GM18868 (cell line): ENCODE data around the gene TLN1.

Experiments used
- ATAC-seq: cut with Tn5 transposase; IDR thresholded peaks from one replicate; pipeline ENCODE4 v1.9.1; 2021; ENCODE audit warnings: mild to moderate bottlenecking, moderate library complexity; ENCODE audit not compliant: unreplicated experiment

TLN1 gene

GRCh38 chr9:35729700-35730485 lies 2.1 kb downstream of the TLN1 start:
- no peak for ATAC-seq

- ATAC-seq, result no peak
Measured at GRCh38 chr9:35729101-35729500, 2.9 kb downstream of the TLN1 start.

DNA sequence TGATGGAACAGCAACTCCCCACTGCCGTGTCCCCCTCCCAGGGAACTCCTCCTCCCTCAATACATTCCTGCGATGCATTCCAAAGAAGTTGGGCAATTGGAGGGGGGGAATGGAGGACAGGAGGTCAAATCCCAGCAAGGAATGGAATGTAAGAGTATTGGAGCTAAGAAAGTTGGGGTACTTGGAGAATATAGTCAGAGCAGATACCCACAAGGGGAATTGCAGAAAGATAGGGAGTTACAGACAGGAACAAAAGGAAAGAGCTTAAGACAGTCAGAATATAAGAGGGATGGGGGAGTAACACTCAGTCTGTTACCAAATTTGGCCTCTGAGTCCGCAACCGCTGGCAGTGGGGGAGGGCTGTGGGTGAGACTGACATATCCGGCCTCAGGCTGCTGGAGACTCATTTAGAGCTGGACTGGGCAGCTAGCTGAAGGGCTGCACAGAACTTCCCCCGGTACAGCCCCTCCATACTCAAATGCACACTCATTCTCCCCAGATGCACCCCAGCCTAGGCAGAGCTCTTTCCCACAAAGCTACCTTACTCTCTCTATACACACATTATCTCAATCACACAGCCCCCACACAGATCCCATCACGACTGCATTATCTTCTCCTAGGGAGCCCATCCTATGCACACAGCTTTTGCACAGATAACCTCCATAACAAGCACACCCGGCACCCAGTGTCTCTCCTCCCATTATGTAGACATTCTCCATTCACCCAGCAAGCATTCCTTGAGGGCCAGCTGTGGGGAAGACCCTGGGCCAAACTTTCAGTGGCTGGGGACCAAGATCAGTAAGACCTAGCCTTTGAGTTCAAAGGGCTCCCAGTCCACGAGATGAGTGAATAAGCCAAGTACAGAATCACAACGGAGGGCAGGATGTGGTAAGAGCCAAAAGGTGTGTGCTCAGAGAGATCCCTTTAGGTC lies 3.7 kb downstream of the TLN1 start:
- ATAC-seq, result no peak

DNA sequence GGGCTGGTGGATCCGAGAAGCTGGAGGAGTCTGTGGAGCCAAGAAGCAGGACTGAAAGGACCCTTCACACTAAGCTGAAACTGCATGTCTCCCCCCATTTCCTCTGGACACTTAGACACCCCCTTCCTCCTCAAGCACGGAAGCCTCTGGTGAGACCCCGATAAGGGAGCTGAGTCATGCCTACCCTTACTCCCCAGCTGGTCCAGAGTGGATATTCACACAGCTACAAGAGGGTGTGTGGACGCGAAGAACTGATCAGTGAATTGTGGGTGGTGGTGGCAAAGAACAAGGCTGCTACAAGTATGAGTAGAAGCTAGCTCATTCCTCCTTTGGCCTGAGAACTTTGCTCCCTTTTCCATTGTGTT lies 4.3 kb downstream of the TLN1 start:
- ATAC-seq, result no peak

DNA sequence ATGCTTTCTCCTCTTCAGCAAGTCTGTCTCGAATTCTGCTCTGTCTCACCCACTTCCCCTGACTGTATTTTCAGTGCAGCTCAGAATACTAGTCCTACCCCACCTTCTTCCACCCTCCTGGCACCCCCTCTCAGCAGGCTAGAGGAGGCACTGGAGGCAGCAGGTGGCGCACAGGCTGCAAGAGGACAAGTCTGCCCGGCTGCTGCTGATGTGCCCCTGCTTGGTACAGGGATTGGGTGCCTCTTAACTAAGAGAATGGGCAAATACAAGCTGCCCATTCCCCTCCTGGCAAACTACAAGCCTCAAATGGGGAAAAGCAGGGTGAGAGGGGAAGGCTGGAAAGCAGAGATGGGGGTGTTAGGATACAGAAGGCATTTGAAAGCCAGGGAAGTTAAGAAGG lies 5.1 kb downstream of the TLN1 start:
- ATAC-seq, result peak; percentile 44

GRCh38 chr9:35725362-35725761 lies 6.6 kb downstream of the TLN1 start:
- no peak for ATAC-seq

GRCh38 chr9:35723908-35724307 lies 8.1 kb downstream of the TLN1 start:
- ATAC-seq, result no peak

GRCh38 chr9:35723426-35723825 lies 8.6 kb downstream of the TLN1 start:
- ATAC-seq, result no peak

GRCh38 chr9:35719546-35719945 lies 12.4 kb downstream of the TLN1 start:
- no peak for ATAC-seq

DNA sequence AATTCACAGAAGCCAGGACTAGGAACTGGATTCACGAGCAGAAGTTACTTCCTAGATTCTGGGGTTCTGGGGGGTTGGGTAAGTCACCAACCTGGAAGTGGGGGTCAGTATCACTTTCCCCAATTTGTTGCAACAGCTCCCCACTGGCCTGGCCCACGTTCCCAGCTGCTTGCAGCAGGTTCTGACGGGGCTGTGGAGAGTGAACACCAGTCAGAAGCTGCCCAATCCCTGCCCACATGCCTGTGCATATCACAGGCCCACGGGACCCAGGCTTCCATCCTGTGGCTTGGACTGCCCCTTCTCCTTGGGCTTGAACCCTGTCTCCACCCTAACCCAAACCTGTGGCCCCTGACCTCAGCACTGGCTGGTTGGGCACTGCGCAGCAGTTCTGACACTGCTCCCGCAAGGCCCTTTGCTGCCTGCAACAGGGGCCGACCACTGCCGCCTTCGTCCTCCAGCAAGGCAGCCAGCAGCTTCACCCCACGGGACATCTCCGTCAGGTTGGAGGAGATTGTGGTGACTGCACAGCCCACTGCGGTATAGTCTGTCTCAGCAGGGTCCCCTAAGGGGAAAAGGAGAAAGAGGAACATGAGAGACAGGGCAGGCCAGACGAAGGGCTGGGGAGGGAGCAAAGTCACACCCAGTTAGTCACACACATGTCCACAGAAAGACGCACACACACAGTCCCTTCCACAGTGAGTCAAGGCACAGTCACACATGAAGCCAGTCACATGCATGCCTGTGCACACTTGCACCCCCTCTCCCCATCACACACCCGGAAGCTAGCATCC lies 13.1 kb downstream of the TLN1 start:
- ATAC-seq, result no peak

GRCh38 chr9:35717132-35717870 lies 14.7 kb downstream of the TLN1 start:
- no peak for ATAC-seq

- no peak for ATAC-seq
Measured at GRCh38 chr9:35716230-35716629, 15.8 kb downstream of the TLN1 start.

GRCh38 chr9:35714579-35715252 lies 17.3 kb downstream of the TLN1 start:
- no peak for ATAC-seq

DNA sequence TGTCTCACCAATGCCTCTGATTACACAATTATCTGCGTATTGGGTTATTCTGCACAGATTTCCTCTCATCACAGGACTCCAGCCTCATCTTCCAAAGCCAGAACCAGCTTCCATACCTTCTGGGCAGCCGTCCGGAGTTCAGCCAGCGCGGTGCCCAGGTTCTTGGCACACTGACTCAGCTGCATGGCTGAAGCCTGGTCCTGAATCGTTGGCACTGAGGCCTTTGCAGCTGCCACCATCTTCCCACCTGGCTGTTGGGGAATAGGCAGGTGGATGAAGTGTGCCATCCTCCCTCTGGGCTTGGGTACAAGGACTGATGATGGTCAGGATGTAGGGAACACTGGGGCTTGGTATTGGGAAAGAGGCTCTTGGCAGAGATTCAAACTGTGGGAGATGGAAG lies 17.9 kb downstream of the TLN1 start:
- no peak for ATAC-seq

DNA sequence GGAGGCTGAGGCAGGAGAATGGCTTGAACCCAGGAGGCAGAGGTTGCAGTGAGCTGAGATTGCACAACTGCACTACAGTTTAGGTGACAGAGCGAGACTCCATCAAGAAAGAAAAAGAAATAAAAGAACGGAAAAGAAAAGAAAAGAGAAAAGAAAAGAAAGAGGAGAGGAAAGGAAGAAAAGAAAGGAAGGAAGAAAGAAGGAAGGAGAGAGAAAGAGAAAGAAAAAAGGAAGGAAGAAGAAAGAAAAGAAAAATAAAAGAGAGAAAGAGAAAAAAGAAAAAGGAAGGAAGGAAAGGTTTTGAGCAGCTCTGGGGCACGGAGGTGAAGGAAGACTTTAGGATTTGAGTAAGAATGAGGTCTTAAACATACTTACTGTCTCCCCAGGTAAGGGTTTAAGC lies 18.4 kb downstream of the TLN1 start:
- no peak for ATAC-seq

DNA sequence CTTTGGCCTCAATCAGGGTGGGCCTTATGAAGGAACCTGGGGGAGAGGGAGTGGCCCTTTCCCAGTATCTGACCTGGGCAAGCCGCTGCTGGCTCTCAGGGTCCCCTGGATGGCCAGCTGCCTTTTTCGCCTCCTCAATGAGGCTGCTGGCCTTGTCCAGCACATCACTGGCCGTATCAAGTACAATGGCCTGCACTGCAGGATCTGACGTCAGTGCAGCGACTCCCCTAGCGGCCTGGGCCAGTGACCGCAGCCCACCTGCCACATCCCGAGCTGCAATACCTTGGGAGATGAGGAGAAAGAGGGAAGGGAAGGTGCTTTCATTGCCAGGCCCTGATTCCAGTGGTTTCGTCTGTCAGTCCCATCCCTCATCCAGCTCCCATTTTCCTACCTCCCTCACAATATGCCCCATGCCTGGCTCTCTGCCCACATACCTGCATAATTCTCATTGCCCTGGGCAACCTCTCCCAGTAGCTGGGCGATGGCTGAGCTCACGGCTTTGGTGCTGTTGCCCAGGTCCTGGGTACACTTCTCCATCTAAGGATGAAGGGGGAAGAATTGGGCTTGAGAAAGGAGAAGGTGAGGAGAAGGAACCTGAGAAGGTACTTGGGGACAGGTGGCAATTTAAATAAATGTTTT lies 19.1 kb downstream of the TLN1 start:
- no peak for ATAC-seq

DNA sequence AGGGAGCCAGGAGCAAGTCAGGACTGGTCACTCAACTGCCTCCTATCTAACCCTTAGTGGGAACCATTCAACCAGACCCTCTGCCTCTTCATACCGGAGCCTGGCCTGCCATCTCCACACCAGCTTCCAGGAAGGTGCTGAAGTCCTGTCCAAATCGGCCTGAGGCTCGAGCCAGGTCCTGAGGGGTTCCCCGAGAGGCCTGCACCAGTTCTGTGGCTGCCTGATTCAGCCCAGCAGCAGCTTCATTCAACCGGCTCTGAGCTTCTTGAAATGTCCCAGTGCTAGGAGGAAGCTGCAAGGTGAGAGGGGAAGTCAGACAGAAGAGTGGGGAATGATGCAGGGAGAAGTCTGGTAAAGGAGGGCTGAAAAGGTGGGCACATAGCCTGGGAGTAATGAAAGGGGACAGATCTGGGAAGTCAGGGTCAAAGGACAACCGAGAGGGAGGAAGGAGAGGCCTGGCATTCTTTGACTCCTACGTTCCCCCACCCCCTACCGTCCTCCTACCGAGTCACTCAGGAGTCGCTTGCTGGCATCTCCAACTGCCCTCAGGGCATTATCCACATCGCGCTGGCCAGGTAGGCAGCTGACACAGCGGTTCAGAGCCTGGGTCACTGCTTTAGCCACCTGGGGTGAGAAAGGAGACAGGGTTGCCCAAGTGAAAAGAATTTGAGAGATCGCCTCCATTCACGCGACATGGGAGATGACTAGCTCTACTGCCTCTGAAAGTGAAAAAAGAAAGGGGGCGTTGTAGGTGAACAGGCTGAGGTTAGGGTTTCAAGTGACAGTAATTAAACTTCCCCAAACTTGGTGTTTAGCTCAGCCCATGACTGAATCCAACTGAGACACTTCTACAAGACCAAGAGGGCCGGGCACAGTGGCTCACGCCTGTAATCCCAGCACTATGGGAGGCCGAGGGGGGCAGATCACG lies 20.2 kb downstream of the TLN1 start:
- no peak for ATAC-seq

- ATAC-seq, result no peak
Measured at GRCh38 chr9:35710818-35711500, 21.0 kb downstream of the TLN1 start.
